ENCODE results near the gene DOCK6.

The DOCK6 gene

GRCh38 chr19:11197291-11198174 lies 64.8 kb downstream of the DOCK6 start, which contains the start of gene KANK2 (continued):
- peak; percentile 53; the same call in 1 of the 2 replicates for TF ChIP-seq PRDM10 (tag by site-specific recombination; IDR thresholded peaks at IDR 0.05)
- no peak for TF ChIP-seq ZNF792 (tag by site-specific recombination; IDR thresholded peaks at IDR 0.05)
- no peak for TF ChIP-seq ZNF707 (tag by site-specific recombination; IDR thresholded peaks at IDR 0.05)
- TF ChIP-seq PATZ1 (tag by site-specific recombination; IDR thresholded peaks at IDR 0.05), result peak; percentile 73
- TF ChIP-seq ZBTB1 (tag by site-specific recombination; IDR thresholded peaks at IDR 0.05), result no peak
- peak; percentile 81 for TF ChIP-seq SP3 (tag by site-specific recombination; IDR thresholded peaks at IDR 0.05)
- TF ChIP-seq ZNF624 (tag by site-specific recombination; IDR thresholded peaks at IDR 0.05), result no peak
- no peak for TF ChIP-seq ZNF324 (tag by site-specific recombination; IDR thresholded peaks at IDR 0.05)

DNA sequence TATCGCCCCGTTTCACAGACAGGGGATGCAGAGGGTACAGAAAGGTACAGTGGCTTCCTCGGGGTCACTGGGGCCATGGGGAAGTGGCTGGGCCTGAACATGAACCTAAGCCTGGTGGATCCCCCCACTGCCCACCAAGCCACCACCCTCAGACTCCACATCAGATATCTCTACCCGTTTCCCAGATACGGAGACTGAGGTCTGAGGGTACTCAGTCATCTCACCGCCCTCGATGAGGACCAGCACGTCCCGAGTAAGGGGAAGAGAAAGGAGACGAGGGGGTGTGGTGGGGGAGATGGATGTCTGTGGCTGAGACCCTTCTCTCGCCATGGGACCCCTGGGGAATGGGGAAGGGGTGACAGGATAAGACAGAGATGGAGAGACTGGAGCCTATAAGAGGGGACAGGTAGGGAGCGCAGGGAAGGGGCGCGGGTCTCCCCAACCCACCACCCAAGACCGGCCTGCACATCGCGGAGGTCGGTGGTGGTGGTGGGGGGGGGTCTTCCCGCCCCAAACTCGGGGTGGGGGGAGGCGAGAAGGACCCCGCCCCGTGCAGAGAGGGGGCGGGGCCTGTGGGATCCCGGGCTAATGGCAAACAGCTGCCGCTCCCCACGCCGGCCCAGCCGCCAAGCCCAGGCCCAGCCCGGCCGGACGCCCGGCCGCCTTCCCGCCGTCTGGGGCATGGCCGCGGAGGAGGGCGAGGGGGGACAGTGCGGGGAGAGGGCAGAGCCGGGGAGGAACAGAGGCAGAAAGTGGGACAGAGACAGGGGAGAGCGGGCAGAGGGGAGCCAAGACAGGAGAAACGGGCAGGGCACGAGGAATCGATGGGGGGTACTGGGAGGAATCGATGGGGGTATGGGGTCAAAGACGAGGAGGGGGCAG lies 65.7 kb downstream of the DOCK6 start:
- ChIA-PET CTCF (interaction anchor here (0.5 kb wide), 1 partner anchor 286 kb away, joined by 3 read pairs; no protein-coding TSS in a partner anchor), POLR2A (interaction anchor here (0.6 to 2.1 kb wide), 2 partner anchors 54 to 79 kb away, joined by 5 to 17 read pairs; no protein-coding TSS in a partner anchor)
- H3K36me3 ChIP-seq (ENCODE audit: control insufficient read depth in 2 of 2, insufficient read depth in 1 of 2, low read length in 2 of 2), result peaks cover 3 to 31% of the 10 kb centered on the region in 2 experiments; a peak in 2 of 3 replicates
- peak overlapping the region; percentile 54; the same call in 1 of the 2 replicates for H3K27ac ChIP-seq (ENCODE audit: extremely low read depth, low read depth, low read length)
- no peaks in the 10 kb centered on the region for H3K9me3 ChIP-seq (ENCODE audit: control insufficient read depth, insufficient read depth, low read depth, low read length)
- H3K4me3 ChIP-seq (ENCODE audit: low read depth, low read length), result peak overlapping the region; percentile 75
- H3K4me1 ChIP-seq (ENCODE audit: control insufficient read depth, insufficient read depth, low read length), result no peaks in the 10 kb centered on the region
- TF ChIP-seq ZBTB8A (tag by site-specific recombination; IDR thresholded peaks at IDR 0.05), result peak; percentile 77
- TF ChIP-seq ZNF843 (tag by site-specific recombination; IDR thresholded peaks at IDR 0.05), result no peak
- TF ChIP-seq ZNF449 (tag by site-specific recombination; IDR thresholded peaks at IDR 0.05), result peak; percentile 80
- peak; percentile 13; the same call in 1 of the 2 replicates for TF ChIP-seq ZFP69B (tag by site-specific recombination; IDR thresholded peaks at IDR 0.05)
- peak; percentile 25; the same call in 1 of the 2 replicates for TF ChIP-seq KLF17 (tag by site-specific recombination; IDR thresholded peaks at IDR 0.05)
- peak; percentile 35; the same call in 1 of the 2 replicates for TF ChIP-seq SP3 (tag by site-specific recombination; IDR thresholded peaks at IDR 0.05)
- TF ChIP-seq ZNF335 (tag by site-specific recombination; conservative IDR thresholded peaks at IDR 0.05), result peak; percentile 76
- no peak for TF ChIP-seq ZNF571 (tag by site-specific recombination; IDR thresholded peaks at IDR 0.05)
- peak; percentile 33 for TF ChIP-seq ZNF76 (tag by site-specific recombination; IDR thresholded peaks at IDR 0.05; ENCODE audit: borderline replicate concordance, low read depth)
- no peak for TF ChIP-seq REPIN1 (tag by site-specific recombination; IDR thresholded peaks at IDR 0.05; ENCODE audit: low read depth)
- TF ChIP-seq, protein P1, sequence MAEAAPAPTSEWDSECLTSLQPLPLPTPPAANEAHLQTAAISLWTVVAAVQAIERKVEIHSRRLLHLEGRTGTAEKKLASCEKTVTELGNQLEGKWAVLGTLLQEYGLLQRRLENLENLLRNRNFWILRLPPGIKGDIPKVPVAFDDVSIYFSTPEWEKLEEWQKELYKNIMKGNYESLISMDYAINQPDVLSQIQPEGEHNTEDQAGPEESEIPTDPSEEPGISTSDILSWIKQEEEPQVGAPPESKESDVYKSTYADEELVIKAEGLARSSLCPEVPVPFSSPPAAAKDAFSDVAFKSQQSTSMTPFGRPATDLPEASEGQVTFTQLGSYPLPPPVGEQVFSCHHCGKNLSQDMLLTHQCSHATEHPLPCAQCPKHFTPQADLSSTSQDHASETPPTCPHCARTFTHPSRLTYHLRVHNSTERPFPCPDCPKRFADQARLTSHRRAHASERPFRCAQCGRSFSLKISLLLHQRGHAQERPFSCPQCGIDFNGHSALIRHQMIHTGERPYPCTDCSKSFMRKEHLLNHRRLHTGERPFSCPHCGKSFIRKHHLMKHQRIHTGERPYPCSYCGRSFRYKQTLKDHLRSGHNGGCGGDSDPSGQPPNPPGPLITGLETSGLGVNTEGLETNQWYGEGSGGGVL (tag by site-specific recombination; IDR thresholded peaks at IDR 0.05), result peak; percentile 78
- TF ChIP-seq GLIS2 (tag by site-specific recombination; IDR thresholded peaks at IDR 0.05), result peak; percentile 48
- peak; percentile 32; the same call in 1 of the 2 replicates for TF ChIP-seq HIC1 (tag by site-specific recombination; IDR thresholded peaks at IDR 0.05)
